Stimulated activated CD4-positive, alpha-beta T cell treated with anti-CD3 and anti-CD28 coated beads, TNF-alpha, amount 100 ng/mL, for 4 hours (primary cell): ENCODE results near the gene ARHGAP26.

Source experiments
- DNase-seq, 3 experiments: peaks; one replicate each; pipeline ENCODE4 v3.0.0-alpha.2; 2020; ENCODE audit warnings: low read depth in 3 of 3

The ARHGAP26 gene

DNA sequence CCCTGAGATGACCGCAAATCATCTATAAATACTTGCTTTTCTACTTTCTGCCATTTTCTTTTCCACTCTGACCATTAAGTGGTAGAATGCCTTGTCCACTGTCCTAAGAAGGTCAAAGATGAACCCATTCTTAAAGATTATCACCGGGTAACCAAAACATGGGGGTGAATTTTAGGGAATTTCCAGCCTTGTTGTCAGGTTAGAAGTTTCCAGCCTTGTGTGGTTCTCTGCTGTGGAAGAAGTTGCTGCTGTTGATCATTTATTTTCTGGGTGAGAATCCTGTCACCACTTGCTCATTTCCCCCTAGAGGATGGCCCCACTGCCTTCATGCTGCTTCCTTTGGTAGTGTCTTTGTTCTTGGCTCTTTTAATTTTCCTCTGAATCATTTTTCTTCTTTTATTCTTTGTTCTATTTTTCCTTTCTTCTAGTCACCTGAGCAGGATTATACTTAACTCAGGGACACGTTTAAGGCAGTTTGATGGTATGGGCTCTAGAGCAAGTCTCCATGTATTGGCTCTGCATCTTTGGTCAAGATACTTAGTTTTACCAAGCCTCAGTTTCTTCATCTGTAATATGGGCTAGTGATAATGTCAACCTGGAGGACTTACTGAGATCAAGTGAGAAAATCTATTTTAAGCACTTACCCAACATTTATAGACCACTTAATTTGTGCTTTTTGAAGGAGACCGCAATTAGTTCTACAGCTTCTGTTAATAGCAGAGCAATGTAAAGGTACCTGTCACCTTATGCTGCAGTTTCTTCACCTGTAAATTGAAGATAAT lies 266.2 kb downstream of the ARHGAP26 start:
- DNase-seq = no peak

- DNase-seq = no peak
Observed at GRCh38 chr5:143037071-143037470, 266.9 kb downstream of the ARHGAP26 start.

- DNase-seq = no peak
Observed at GRCh38 chr5:143037708-143038107, 267.5 kb downstream of the ARHGAP26 start.

- no peak for DNase-seq
Observed at GRCh38 chr5:143040622-143041021, 270.4 kb downstream of the ARHGAP26 start.

GRCh38 chr5:143041461-143041860 lies 271.3 kb downstream of the ARHGAP26 start:
- DNase-seq = no peak

- no peak for DNase-seq
Observed at GRCh38 chr5:143041972-143042770, 272.0 kb downstream of the ARHGAP26 start.

DNA sequence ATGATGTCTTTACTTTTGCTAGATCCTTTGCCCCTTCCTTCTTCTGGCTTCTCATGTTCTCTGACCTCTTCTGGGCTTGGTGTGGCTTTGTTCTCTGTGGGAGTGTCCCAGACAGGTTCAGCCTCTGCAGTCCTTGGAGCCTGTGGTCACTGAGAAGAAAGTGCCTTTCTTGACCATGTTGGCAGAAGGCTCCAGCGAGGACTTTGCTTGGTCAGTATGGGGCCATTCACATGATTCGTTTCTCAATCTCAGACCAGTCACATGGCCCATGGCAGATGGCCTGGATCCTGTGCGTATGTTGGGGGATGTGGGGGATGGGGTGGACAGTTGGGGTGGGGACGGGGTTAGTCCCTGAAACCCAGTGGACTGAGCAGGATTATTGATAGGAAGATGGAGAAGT lies 274.1 kb downstream of the ARHGAP26 start:
- DNase-seq = no peak

DNA sequence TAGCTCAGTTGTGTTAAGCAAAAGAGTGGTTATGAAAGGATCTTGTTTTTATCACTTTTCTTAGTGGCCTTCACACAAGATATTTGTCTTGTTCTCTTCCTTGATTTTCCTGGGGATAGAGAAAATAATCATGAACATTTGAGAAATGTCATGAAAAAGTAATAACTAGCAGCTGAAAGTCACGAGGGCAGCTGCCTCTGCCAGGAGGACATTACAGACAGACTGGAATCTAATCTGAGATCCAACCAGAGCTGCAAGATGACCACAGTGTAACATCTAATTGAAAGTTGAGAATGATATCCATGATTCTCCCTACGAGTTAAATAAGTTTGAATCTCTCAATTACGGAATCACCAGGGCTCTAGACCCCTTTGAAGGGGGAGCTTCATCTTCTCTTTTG lies 274.9 kb downstream of the ARHGAP26 start:
- DNase-seq = no peak

- DNase-seq = no peak
Observed at GRCh38 chr5:143046314-143046713, 276.1 kb downstream of the ARHGAP26 start.

DNA sequence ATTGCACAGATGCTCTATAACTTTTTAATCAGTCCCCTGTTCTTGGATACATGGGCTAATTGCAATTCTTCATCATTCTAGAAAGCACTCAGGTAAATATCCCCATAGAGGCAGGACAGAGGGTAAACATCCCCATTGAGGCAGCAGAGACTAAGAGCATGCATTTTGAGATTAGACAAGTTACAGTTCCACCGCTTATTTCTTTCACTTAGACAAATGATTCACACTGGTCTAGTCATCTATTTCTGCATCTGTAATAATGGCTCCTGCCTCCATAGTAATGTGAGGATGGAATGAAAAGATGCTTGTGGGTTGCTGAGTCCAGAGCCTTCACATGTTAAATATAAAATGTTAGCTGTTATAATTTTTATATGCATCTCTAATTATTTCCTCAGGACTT lies 276.9 kb downstream of the ARHGAP26 start:
- DNase-seq = no peak

DNA sequence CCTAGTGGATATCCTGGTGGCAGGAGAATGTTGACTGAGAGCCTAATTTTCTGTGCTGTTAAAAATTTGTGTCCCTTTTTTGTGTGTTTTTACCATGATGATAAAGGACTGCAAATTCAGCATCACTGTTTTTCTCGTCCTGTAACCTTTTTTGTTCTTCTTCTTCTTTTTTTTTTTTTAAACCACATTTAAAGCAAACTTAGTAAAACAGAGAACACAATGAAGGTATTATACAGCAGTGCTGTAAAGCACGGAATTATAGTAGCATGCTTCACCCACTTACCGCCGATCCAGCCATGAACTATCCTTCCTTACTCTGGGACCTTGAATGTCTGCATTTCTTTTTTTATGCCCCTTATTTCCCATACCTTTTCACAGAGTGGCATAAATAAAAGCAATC lies 280.0 kb downstream of the ARHGAP26 start:
- no peak for DNase-seq

GRCh38 chr5:143051244-143052058 lies 281.3 kb downstream of the ARHGAP26 start:
- DNase-seq = no peak

- DNase-seq = no peak
Observed at GRCh38 chr5:143052967-143053682, 282.9 kb downstream of the ARHGAP26 start.

DNA sequence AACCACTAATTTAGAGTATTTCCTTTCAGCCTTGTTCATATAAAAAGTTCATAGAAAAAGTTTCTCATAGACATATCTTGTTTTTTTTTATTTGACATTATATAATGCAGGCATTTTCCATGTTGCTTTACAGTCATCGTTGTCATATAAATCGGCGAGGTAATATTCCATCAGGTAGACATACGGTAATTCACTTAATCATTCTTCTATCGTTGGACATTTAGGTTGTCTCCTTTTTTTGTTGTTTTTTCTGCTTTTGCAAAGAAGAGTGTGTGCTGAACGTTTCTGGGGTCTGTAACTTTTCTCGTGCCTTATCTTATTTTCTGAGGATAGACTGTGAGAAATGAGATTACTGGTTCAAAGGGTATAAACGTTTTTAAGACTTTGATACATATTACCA lies 283.6 kb downstream of the ARHGAP26 start:
- no peak for DNase-seq

DNA sequence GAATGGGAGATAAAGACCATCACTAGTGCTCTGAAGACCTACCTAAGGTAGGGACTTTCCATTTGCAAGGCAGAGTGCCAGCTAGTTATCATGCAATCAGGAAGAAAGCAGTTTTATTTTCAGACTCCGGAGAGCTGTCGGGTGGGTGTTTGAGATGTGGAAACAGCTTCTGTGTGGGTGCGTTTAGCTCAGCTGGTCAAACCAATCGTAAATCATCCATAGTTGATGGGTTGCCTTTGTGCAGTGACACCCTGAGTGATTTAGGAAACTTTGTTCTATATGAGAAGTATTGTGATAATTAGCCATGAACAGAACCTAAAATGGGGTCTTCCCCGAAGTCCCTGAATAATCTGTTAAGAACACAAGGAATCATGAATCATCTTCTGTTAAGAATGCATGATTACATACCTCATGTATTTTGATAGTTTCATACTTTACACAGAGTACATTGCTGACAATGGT lies 284.3 kb downstream of the ARHGAP26 start:
- peak in 1 of 3 experiments; percentile 5 for DNase-seq

- no peak for DNase-seq
Observed at GRCh38 chr5:143055596-143056338, 285.6 kb downstream of the ARHGAP26 start.

DNA sequence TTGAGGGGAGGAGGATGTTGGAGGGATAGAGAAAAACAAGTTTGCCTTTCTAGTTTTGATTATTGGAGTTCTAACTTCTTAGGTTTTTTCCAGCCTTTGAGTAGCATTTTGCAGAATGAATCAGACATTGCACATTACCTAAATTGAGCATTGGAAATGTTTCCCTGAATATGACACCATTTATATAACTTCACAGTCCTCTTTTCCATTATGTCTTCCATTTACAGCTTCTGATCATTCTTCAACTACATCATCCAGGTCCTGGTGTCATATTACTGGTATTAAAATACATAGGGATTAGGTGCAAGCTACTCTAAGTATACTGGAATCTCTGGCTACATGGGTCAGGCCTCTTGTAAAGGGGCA lies 286.1 kb downstream of the ARHGAP26 start:
- no peak for DNase-seq

- no peak for DNase-seq
Observed at GRCh38 chr5:143056792-143057579, 286.8 kb downstream of the ARHGAP26 start.

DNA sequence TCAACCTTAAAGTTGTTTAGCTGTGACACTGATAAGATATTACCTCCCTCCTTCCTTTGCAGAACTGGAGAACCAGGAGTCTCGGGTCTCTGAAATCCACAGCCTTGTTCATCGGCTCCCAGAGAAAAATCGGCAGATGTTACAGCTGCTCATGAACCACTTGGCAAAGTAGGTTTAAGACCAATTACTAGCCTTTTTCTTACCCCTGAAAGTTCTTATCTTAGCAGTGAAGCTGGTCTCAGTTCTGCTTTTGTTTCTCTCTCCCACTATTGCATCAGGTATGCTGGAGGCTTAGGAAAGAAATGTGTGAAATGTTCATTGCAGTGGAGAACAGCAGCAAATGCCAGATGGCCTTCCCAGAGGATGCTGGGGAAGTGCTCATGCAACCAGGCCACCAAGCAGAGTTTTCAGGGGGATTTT lies 287.4 kb downstream of the ARHGAP26 start:
- DNase-seq = no peak

DNA sequence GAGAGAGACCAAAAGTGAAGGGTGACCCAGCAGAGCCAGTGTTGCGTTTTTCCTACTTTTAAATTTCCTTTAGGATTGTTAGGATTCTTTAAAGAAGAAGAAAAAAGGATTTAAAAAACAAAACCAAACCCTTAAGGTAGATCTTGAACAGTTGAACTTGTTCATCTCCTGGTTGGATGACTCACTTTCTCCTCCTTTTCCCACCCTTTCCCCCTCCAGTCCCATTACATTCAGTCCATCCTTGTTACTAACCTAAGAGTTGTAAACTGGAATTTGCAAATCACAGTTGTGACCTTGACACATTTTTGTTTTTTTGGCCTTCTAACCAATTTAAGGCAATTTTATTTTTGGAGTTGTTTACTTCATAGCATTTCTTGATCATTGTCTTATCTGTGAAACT lies 289.2 kb downstream of the ARHGAP26 start:
- DNase-seq = no peak
